ENCODE data around the gene KLHL6.
A peak's percentile ranks its signal among the peaks of the same experiment; 100 is the strongest.

KLHL6 gene

GRCh38 chr3:183555541-183556081, at the start of gene KLHL6:
Gene KLHL6, minus strand, starts transcription at chr3:183555706. Its CDS starts 53 bp downstream, at chr3:183555653.
- peak within 1 kb of the TSS; percentile 85 for H3K27ac ChIP-seq (ENCODE audit: low read length)

GRCh38 chr3:183597959-183598358, 42.5 kb upstream of the KLHL6 start:
- H3F3A ChIP-seq (ENCODE audit: insufficient read depth, low read length) = no peaks in the 10 kb centered on the region
- no peak overlapping the region for H3K9ac ChIP-seq (ENCODE audit: low read length)
- no peaks in the 10 kb centered on the region for H3K4me1 ChIP-seq (ENCODE audit: low read length)
- TF ChIP-seq CTCF (IDR thresholded peaks at IDR 0.05; ENCODE audit: low read length) (no peak), EZH2phosphoT487 (IDR thresholded peaks at IDR 0.05; ENCODE audit: low read length) (no peak), EZH2 (optimal IDR thresholded peaks at IDR 0.05; ENCODE audit: low read depth, low read length) (no peak)
- H3K4me3 ChIP-seq (ENCODE audit: low read length) = no peak overlapping the region
- no peak for DNase-seq
- no peaks in the 10 kb centered on the region for H3K79me2 ChIP-seq (ENCODE audit: low read length)
- no peaks in the 10 kb centered on the region for H3K36me3 ChIP-seq (replicated peaks; ENCODE audit: insufficient read depth, low read length)
- H3K4me2 ChIP-seq (ENCODE audit: low read depth, low read length) = no peak overlapping the region
- H3K9me2 ChIP-seq (replicated peaks; ENCODE audit: insufficient read depth, low read length) = no peaks in the 10 kb centered on the region
- no peak overlapping the region for H3K27ac ChIP-seq (ENCODE audit: low read length)
- no peaks in the 10 kb centered on the region for H4K20me1 ChIP-seq (ENCODE audit: insufficient read depth, low read length)
- no peak overlapping the region for H2AFZ ChIP-seq (ENCODE audit: low read length)
- H3K27me3 ChIP-seq (replicated peaks; ENCODE audit: insufficient read depth, low read length) = no peaks in the 10 kb centered on the region
- no peaks in the 10 kb centered on the region for H3K9me3 ChIP-seq (replicated peaks; ENCODE audit: insufficient read depth, low read length)

More at GRCh38 chr3:183555541-183556081, at the start of gene KLHL6:
- TF ChIP-seq EZH2phosphoT487 (IDR thresholded peaks at IDR 0.05; ENCODE audit: low read length) (no peak), EZH2 (optimal IDR thresholded peaks at IDR 0.05; ENCODE audit: low read depth, low read length) (no peak), CTCF (IDR thresholded peaks at IDR 0.05; ENCODE audit: low read length) (no peak; the same call in 1 of the 2 replicates)
- Histone ChIP-seq H3K4me1 (ENCODE audit: low read length) (peaks cover 19% of the 10 kb centered on the region), H3K36me3 (replicated peaks; ENCODE audit: insufficient read depth, low read length) (no peaks in the 10 kb centered on the region), H3K4me2 (ENCODE audit: low read depth, low read length) (peak within 1 kb of the TSS; percentile 79), H3K9ac (ENCODE audit: low read length) (peak within 1 kb of the TSS; percentile 71), H3K9me3 (replicated peaks; ENCODE audit: insufficient read depth, low read length) (no peaks in the 10 kb centered on the region), H4K20me1 (ENCODE audit: insufficient read depth, low read length) (no peaks in the 10 kb centered on the region), H3K9me2 (replicated peaks; ENCODE audit: insufficient read depth, low read length) (no peaks in the 10 kb centered on the region), H3K4me3 (ENCODE audit: low read length) (peak within 1 kb of the TSS; percentile 92), H3F3A (ENCODE audit: insufficient read depth, low read length) (peaks cover 50% of the 10 kb centered on the region), H2AFZ (ENCODE audit: low read length) (peak within 1 kb of the TSS; percentile 54), H3K79me2 (ENCODE audit: low read length) (peaks cover 59% of the 10 kb centered on the region), H3K27me3 (replicated peaks; ENCODE audit: insufficient read depth, low read length) (no peaks in the 10 kb centered on the region)
- peak; percentile 90 for DNase-seq

DNA sequence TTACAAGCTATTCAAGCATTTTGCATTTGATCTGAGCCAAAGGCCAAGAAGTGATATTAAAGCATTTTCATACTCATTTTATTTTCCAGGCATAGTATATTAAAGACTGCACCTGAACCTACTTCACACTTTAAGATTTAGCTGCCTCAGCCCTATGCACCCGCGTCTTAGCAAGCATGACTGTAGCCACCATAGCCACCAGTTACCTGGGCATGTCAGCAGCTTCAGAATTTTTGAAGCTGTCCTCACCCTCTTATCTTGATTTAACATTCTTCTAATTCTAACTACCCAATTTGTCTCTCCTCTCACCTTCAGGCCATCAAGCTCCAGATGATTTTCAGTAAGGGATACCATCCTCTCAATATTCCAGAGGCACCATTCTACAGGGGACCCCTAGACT, 39.1 kb upstream of the KLHL6 start:
- DNase-seq = no peak
- Histone ChIP-seq H3K4me1 (ENCODE audit: low read length) (peaks cover 14% of the 10 kb centered on the region), H3F3A (ENCODE audit: insufficient read depth, low read length) (peaks cover 5% of the 10 kb centered on the region; the same call in 1 of the 2 replicates), H3K36me3 (replicated peaks; ENCODE audit: insufficient read depth, low read length) (no peaks in the 10 kb centered on the region), H4K20me1 (ENCODE audit: insufficient read depth, low read length) (no peaks in the 10 kb centered on the region), H3K79me2 (ENCODE audit: low read length) (no peaks in the 10 kb centered on the region), H3K9me2 (replicated peaks; ENCODE audit: insufficient read depth, low read length) (no peaks in the 10 kb centered on the region), H3K4me3 (ENCODE audit: low read length) (no peak overlapping the region), H3K9ac (ENCODE audit: low read length) (no peak overlapping the region), H3K27ac (ENCODE audit: low read length) (no peak overlapping the region), H2AFZ (ENCODE audit: low read length) (no peak overlapping the region), H3K4me2 (ENCODE audit: low read depth, low read length) (no peak overlapping the region), H3K27me3 (replicated peaks; ENCODE audit: insufficient read depth, low read length) (no peaks in the 10 kb centered on the region), H3K9me3 (replicated peaks; ENCODE audit: insufficient read depth, low read length) (no peaks in the 10 kb centered on the region)
- no peak for TF ChIP-seq EZH2phosphoT487 (IDR thresholded peaks at IDR 0.05; ENCODE audit: low read length)
- TF ChIP-seq EZH2 (optimal IDR thresholded peaks at IDR 0.05; ENCODE audit: low read depth, low read length) = no peak
- TF ChIP-seq CTCF (IDR thresholded peaks at IDR 0.05; ENCODE audit: low read length) = no peak
